Mesenchymal stem cell (in vitro differentiated cells and primary cell): ENCODE data around the gene RASGRP2.
A peak's percentile ranks its signal among the peaks of the same experiment; 100 is the strongest.

Experiments used
- DNase-seq: peaks from one replicate; pipeline ENCODE4 v3.0.0-alpha.2; 2013
- H2AFZ ChIP-seq: one replicate; pipeline ENCODE4 v1.6.1; 2013; ENCODE audit warnings: low read depth, mild to moderate bottlenecking, control low read depth, inconsistent platforms, low read length, moderate library complexity
- H2AK5ac ChIP-seq: 2 replicates; pipeline ENCODE4 v1.6.1; 2013; ENCODE audit warnings: low read length, moderate library complexity, mild to moderate bottlenecking, inconsistent platforms; ENCODE audit not compliant: severe bottlenecking
- H2BK120ac ChIP-seq: one replicate; pipeline ENCODE4 v1.6.1; 2013; ENCODE audit warnings: low read depth, mild to moderate bottlenecking, inconsistent platforms, low read length, moderate library complexity
- H2BK12ac ChIP-seq, 2 experiments: one replicate each; pipeline ENCODE4 v1.6.1; 2013; ENCODE audit warnings: inconsistent platforms in 2 of 2, low read length in 2 of 2, mild to moderate bottlenecking in 2 of 2, moderate library complexity in 2 of 2, control low read depth in 1 of 2
- H2BK15ac ChIP-seq: one replicate; pipeline ENCODE4 v1.6.1; 2013; ENCODE audit warnings: mild to moderate bottlenecking, low read depth, inconsistent platforms; ENCODE audit not compliant: poor library complexity, severe bottlenecking
- H2BK5ac ChIP-seq: 2 replicates; pipeline ENCODE4 v1.6.1; 2013; ENCODE audit warnings: low read depth, mild to moderate bottlenecking, low read length, control low read depth, inconsistent platforms; ENCODE audit not compliant: poor library complexity, severe bottlenecking
- H3K14ac ChIP-seq, 2 experiments: one replicate each; pipeline ENCODE4 v1.6.1; 2013; ENCODE audit warnings: inconsistent platforms in 2 of 2, low read length in 2 of 2, control low read depth in 1 of 2, mild to moderate bottlenecking in 1 of 2, moderate library complexity in 1 of 2
- H3K18ac ChIP-seq, 2 experiments: one replicate each; pipeline ENCODE4 v1.6.1; 2013; ENCODE audit warnings: inconsistent platforms in 2 of 2, low read length in 2 of 2, control low read depth in 1 of 2, low read depth in 1 of 2, mild to moderate bottlenecking in 1 of 2
- H3K23ac ChIP-seq, 2 experiments: one replicate each; pipeline ENCODE4 v1.6.1; 2013; ENCODE audit warnings: inconsistent platforms in 2 of 2, low read length in 2 of 2, mild to moderate bottlenecking in 2 of 2, moderate library complexity in 2 of 2, control low read depth in 1 of 2
- H3K27ac ChIP-seq: 2 replicates; pipeline ENCODE4 v1.5.1; 2013; ENCODE audit warnings: mild to moderate bottlenecking, moderate library complexity, low read length, control low read depth, inconsistent platforms; ENCODE audit not compliant: poor library complexity, severe bottlenecking
- H3K27me3 ChIP-seq, 2 experiments: 2 replicates each; pipeline versions ENCODE4 v1.6.1 to v1.7.0; 2013; ENCODE audit warnings: low read length in 2 of 2, mild to moderate bottlenecking in 2 of 2, moderate library complexity in 2 of 2, control low read depth in 1 of 2, inconsistent platforms in 1 of 2; ENCODE audit not compliant: control insufficient read depth in 1 of 2, insufficient read depth in 1 of 2
- H3K36me3 ChIP-seq, 2 experiments: 2 replicates each; pipeline versions ENCODE4 v1.6.1 to v1.7.0; 2013; ENCODE audit warnings: low read length in 2 of 2, control low read depth in 1 of 2, inconsistent platforms in 1 of 2, low read depth in 1 of 2, mild to moderate bottlenecking in 1 of 2; ENCODE audit not compliant: insufficient read depth in 2 of 2, control insufficient read depth in 1 of 2
- H3K4ac ChIP-seq, 2 experiments: one replicate each; pipeline ENCODE4 v1.6.1; 2013; ENCODE audit warnings: inconsistent platforms in 2 of 2, low read length in 2 of 2, mild to moderate bottlenecking in 2 of 2, moderate library complexity in 2 of 2, control low read depth in 1 of 2, low read depth in 1 of 2
- H3K4me1 ChIP-seq: 2 replicates; pipeline ENCODE4 v1.6.1; 2013; ENCODE audit warnings: low read depth, low read length, control low read depth; ENCODE audit not compliant: control insufficient read depth, insufficient read depth
- H3K4me2 ChIP-seq: 2 replicates; pipeline ENCODE4 v1.6.1; 2013; ENCODE audit warnings: low read length, mild to moderate bottlenecking, inconsistent platforms; ENCODE audit not compliant: poor library complexity, severe bottlenecking
- H3K4me3 ChIP-seq, 2 experiments: 2 replicates each; pipeline versions ENCODE4 v1.5.1 to v1.7.0; 2013; ENCODE audit warnings: low read length in 2 of 2, mild to moderate bottlenecking in 2 of 2, control low read depth in 1 of 2, low read depth in 1 of 2; ENCODE audit not compliant: insufficient read depth in 1 of 2
- H3K79me1 ChIP-seq: replicated peaks from 2 replicates; pipeline ENCODE4 v1.6.1; 2013; ENCODE audit warnings: mild to moderate bottlenecking, control low read depth, low read length, inconsistent platforms; ENCODE audit not compliant: poor library complexity, severe bottlenecking
- H3K9ac ChIP-seq: 2 replicates; pipeline ENCODE4 v1.7.0; 2013; ENCODE audit warnings: mild to moderate bottlenecking, low read length, moderate library complexity
- H3K9me3 ChIP-seq: 2 replicates; pipeline ENCODE4 v1.7.0; 2013; ENCODE audit warnings: mild to moderate bottlenecking, low read length; ENCODE audit not compliant: control insufficient read depth
- H4K8ac ChIP-seq: one replicate; pipeline ENCODE4 v1.6.1; 2013; ENCODE audit warnings: inconsistent platforms, mild to moderate bottlenecking, low read length, moderate library complexity
- H4K91ac ChIP-seq: one replicate; pipeline ENCODE4 v1.6.1; 2013; ENCODE audit warnings: mild to moderate bottlenecking, low read length, inconsistent platforms
- WGBS: methylation state at CpG from one replicate; pipeline ENCODE4 v1.1.7; 2013; ENCODE audit warnings: mixed read lengths; 5-methylcytosine and 5-hydroxymethylcytosine counted together

RASGRP2 gene

DNA sequence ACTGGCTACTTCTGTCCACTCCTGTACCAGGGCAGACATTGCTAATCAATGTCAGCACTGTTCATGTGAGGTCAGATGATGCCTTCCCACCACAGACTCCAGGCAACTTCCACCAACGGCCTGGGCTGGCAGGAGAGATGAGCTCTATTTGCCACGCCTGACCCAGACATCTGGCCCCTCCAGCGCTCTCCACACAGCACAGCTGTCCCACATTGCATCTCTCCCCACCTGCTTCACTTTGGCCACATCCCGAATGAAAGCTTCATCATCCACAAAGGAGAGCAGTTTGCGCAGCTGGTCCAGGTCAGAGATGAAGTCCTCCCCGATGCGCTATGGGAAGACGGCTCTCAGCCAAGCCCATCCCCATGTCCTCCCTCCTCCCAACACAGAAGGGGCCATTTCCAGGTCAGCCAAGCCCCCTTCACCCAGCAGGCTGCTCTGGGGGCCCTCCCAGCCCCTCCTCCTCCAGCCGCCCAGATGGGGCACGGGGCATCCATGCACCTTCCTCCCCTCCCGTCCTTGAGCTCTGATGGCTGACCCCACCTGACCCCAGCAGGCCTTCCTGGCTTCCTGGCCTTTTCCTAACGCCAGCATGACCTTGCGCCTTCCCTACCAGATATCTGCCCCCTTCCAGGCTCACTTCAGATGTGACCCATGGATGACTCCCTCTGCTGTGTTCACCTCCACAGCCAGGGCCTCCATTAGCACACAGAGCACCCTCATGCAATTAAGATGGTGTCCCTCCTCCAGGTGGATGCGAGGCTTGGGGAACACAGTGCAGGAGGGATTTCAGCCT, 8.4 kb upstream of the RASGRP2 start:
- Histone ChIP-seq H3K4me3 (no peak overlapping the region), H3K36me3 (peaks cover 0 to 3% of the 10 kb centered on the region in 2 experiments), H2BK15ac (no peak overlapping the region), H3K27ac (no peak overlapping the region), H3K27me3 (no peaks in the 10 kb centered on the region), H2BK12ac (no peak overlapping the region), H2AK5ac (no peak overlapping the region), H2AFZ (no peak overlapping the region), H3K9ac (no peak overlapping the region), H3K79me1 (no peaks in the 10 kb centered on the region), H3K4me1 (peaks cover 2% of the 10 kb centered on the region), H3K4me2 (no peak overlapping the region), H4K91ac (no peak overlapping the region), H3K4ac (no peak overlapping the region), H3K18ac (no peak overlapping the region), H2BK5ac (no peak overlapping the region), H3K14ac (no peak overlapping the region), H2BK120ac (no peak overlapping the region), H3K23ac (no peak overlapping the region), H4K8ac (no peak overlapping the region), H3K9me3 (no peaks in the 10 kb centered on the region)
- WGBS: 86% methylated on average over 14 of the region's 14 CpGs
- no peak for DNase-seq

DNA sequence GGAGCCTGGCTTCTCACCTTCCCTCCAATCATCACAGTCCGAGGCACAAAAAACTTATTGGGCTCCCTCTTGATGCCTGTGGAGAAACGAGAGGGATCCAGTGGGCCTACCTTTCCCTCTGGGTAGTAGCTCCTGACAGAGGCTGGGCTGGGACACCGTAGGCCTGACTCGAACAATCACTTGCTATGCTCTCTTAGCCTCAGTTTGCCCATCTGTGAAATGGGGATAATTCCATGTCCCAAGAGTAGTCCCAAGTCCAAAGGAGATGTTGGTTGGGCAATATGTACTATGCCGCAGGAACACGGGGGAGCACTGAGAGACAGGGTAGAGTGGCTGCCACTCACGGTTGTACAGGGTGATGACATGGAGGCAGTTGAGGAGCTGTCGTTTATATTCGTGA, 7.6 kb upstream of the RASGRP2 start:
- Histone ChIP-seq H2AFZ (no peak overlapping the region), H2AK5ac (no peak overlapping the region), H4K91ac (no peak overlapping the region), H3K36me3 (peaks cover 0 to 3% of the 10 kb centered on the region in 2 experiments), H3K27ac (no peak overlapping the region), H2BK120ac (no peak overlapping the region), H3K79me1 (no peaks in the 10 kb centered on the region), H3K4me1 (peaks cover 2% of the 10 kb centered on the region), H2BK5ac (no peak overlapping the region), H3K9ac (no peak overlapping the region), H3K9me3 (no peaks in the 10 kb centered on the region), H2BK12ac (no peak overlapping the region), H3K18ac (no peak overlapping the region), H3K4me3 (no peak overlapping the region), H3K14ac (no peak overlapping the region), H3K27me3 (peaks cover 0 to 4% of the 10 kb centered on the region in 2 experiments), H2BK15ac (no peak overlapping the region), H3K4me2 (no peak overlapping the region), H3K4ac (no peak overlapping the region), H3K23ac (no peak overlapping the region), H4K8ac (no peak overlapping the region)
- DNase-seq: no peak
- 90% methylated on average over 7 of the region's 9 CpGs for WGBS

DNA sequence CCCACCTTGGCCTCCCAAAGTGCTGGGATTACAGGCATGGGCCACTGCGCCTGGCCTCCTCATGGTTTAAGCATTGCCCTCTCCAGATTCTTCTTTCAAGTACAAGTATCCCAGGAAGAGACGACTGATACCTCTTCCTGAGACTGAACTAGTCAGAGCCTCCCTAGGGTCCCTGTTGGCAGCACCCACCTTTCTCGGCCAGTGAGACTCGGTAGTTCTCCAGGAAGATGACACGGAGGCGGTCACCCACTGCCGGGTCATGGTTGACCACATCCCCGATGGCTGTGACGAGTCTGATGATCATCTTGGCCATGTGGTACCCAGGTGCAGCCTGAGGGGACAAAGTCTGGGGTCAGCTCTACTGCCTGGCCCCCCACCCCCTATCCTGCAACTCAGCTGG, 7.2 kb upstream of the RASGRP2 start:
- no peak overlapping the region for H2BK120ac ChIP-seq
- H2AK5ac ChIP-seq: no peak overlapping the region
- 96% methylated on average over 9 of the region's 9 CpGs for WGBS
- no peaks in the 10 kb centered on the region for H3K9me3 ChIP-seq
- H3K23ac ChIP-seq: no peak overlapping the region
- no peak overlapping the region for H3K4me2 ChIP-seq
- H3K4me3 ChIP-seq: no peak overlapping the region
- H3K79me1 ChIP-seq: no peaks in the 10 kb centered on the region
- DNase-seq: no peak
- no peak overlapping the region for H2BK12ac ChIP-seq
- H2AFZ ChIP-seq: no peak overlapping the region
- no peak overlapping the region for H3K18ac ChIP-seq
- peaks cover 3 to 4% of the 10 kb centered on the region in 2 experiments for H3K27me3 ChIP-seq
- no peak overlapping the region for H3K9ac ChIP-seq
- no peak overlapping the region for H3K27ac ChIP-seq
- peaks cover 2% of the 10 kb centered on the region for H3K4me1 ChIP-seq
- no peak overlapping the region for H4K8ac ChIP-seq
- no peak overlapping the region for H3K14ac ChIP-seq
- no peak overlapping the region for H3K4ac ChIP-seq
- H2BK15ac ChIP-seq: no peak overlapping the region
- no peak overlapping the region for H2BK5ac ChIP-seq
- peaks cover 0 to 3% of the 10 kb centered on the region in 2 experiments for H3K36me3 ChIP-seq
- no peak overlapping the region for H4K91ac ChIP-seq

DNA sequence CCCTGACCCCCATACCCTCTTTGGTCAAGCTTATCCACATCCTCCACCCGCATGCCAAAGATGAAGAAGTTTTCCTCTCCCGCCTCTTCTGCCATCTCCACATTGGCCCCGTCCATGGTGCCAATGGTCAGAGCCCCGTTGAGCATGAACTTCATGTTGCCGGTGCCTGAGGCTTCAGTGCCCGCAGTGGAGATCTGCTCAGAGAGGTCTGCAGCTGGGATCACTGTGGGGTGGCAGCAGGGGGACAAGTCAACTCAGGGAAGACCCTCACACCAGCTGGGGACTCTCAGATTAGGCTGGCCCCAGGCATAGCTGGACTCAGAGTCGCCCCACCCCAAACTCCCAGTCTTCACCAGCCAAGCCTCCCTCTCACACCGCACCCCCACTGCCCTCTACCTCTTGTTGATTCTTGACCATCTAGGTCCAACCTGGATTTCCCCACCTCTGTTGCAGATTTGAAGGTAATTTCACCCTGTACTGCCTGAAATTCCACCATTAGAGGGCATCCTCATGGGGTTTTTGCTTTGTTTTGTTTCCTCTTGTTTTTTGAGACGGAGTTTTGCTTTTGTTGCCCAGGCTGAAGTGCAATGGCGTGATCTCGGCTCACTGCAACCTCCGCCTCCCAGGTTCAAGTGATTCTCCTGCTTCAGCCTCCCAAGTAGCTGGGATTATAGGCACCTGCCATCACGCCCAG, 6.6 kb upstream of the RASGRP2 start:
- WGBS: 94% methylated on average over 13 of the region's 13 CpGs
- Histone ChIP-seq H2BK12ac (no peak overlapping the region), H3K4me1 (peaks cover 8% of the 10 kb centered on the region), H2BK5ac (no peak overlapping the region), H3K4me2 (no peak overlapping the region), H3K27ac (no peak overlapping the region), H3K79me1 (no peaks in the 10 kb centered on the region), H2BK120ac (no peak overlapping the region), H4K8ac (no peak overlapping the region), H3K4ac (no peak overlapping the region), H3K36me3 (peaks cover 0 to 3% of the 10 kb centered on the region in 2 experiments), H4K91ac (peak overlapping the region; percentile 22), H3K27me3 (peaks cover 8 to 9% of the 10 kb centered on the region in 2 experiments), H2AFZ (no peak overlapping the region), H3K4me3 (no peak overlapping the region), H2BK15ac (no peak overlapping the region), H3K9me3 (no peaks in the 10 kb centered on the region), H2AK5ac (no peak overlapping the region), H3K14ac (no peak overlapping the region), H3K9ac (no peak overlapping the region), H3K18ac (no peak overlapping the region), H3K23ac (no peak overlapping the region)
- DNase-seq: no peak
